CD4-positive, alpha-beta T cell treated with Interleukin-12 subunit alpha and Interleukin-12 subunit beta, for 1 hour (primary cell): ENCODE data around the gene KCNN3.
"Not testable (repeated sequence)": the region's sequence is repeated elsewhere in the genome, so short reads cannot be mapped to it uniquely, and the experiment has no call there.

Experiments
- DNase-seq: peaks from one replicate; pipeline ENCODE4 v3.0.0-alpha.2; 2020

KCNN3 gene

DNA sequence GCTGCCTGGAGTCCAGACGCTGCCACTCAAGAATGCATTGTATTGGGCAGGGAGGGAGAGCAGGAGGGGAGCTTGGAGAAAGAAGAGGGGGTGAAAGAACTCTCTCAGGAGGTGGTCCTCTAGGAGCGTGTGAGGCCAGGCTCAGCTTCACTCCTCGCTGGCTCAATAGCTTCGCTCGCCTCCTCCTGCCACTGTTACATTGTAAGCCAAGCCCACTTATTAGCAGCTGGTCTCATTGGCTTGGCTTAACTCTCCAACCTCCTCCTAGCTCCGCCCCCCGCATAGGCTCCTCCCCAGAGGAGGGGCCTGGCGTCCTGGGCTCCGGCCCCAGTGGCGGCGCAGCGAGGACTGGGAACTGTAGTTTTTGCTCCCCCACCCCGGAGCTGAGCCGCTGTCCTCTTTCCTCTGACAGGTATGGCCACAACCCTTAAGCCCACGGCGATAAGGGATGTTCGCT lies at the start of gene KCNN3:
Gene KCNN3, minus strand, starts transcription at position 167 of the 457 bp plus-strand sequence. CDS start 317 bp downstream, outside the sequence.
- DNase-seq: peak; percentile 87

DNA sequence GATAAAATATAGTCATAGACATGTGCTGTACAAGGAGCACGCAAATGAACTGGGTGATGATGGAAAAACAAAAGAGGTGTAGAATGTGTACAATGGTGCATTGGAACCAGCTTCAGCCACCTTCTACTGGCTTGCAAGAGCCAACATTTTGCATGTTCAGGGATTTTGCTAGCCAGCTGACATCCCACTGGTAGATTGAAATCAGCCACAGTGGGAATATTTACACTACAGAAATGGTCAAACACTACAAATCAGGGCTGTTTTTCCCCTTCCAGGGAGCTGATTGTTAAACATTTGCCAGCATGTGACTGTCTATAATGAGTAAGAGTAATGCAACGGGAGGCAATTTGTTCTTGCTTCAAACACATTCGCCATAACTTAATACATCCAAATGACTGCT lies 43.2 kb upstream of the KCNN3 start:
- no peak for DNase-seq

DNA sequence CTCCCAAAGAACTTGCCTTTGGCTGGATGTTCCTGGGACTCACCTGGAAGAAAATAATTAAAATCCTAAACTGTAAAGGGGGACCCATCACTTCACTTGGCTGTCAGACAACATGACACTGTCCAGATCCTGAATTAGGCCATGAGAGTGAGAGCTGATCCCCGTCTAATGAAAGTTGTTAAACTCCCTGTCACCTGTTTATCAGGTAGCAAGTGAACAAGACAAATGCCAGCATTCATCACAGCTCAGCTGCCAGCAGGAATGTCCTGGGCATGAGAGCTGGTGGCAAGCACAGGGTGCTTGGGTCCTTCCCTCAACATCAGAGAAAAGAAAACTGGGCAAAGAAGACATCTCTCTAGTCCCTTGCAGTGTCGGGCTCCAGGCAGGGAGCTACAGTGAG lies 42.7 kb upstream of the KCNN3 start:
- no peak for DNase-seq

DNA sequence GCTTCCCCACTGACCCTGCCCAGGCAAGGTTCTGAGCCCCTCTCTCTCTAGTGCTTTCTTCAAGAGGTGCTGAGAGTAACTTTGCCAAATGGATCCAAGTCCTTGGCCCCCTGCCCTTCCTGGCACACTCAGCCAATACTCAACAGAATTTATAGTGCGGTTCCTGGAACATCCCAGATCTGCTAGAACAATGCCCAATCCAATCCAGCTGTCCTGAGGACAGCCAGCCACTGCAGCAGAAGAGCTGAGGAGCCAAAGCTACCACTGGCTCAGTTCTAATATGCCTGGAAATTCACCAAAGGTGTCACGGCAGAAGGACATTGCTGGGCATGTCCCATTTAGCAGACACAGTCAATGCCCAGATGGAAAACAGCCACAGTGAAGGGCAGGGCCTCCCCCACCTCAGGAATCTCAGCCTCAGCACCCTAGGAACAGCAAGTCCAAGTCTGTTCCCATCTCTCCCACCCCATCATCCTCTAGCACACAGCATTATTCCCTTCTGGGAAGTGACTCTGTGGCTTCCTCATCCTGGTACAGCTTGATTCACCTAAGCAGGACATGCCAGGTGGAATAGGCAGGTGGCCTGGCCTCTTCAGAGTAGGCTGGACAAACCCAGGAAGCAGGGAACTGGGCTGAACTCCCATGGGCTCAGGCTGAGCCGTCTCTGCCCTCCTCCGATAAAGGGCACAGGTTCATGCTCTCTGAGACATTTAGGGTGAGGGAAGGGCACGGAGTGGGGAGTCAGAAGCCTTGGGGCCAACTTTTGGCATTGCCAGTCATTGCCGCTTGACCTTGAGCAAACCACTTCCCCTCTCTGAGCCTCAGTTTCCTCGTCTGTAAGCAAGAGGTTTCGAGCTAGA lies 41.8 kb upstream of the KCNN3 start:
- no peak for DNase-seq

DNA sequence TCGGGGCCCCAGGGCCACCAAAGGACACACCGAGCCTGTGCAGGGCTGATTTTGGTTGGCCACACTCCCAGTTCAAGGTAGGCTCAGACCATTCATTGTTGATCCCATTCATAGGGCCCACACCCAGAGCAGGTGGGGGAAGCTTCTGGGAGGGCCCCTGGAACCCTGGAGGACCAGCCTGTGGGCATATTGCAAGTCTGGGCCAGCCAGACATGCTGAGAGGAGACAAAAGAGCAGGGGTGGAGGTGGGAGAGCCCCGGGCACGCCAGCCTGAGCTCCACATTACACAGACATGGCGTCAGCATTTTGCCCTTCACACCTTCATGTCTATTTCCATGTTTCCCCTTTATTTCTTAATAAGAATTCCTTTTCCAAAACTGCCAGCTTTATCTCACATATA lies 40.8 kb upstream of the KCNN3 start:
- no peak for DNase-seq

DNA sequence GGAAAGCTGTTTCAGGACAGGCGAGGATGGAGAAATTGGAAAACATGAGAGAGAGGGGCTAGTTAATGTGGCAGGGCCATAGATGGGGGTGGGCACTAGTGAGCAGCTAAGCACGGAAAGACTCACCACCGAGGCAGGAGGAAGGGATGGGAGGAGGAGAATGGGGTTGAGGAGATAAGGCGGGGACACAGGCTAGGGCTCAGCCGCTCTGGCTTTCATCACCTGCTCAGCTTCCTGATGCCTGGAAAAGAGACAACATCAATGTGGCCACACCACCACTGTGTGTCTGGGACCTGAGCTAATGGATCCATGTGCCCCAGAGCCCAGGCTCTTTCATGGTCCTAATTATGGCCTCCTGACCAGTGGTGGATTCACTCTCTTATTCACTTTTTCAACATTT lies 38.9 kb upstream of the KCNN3 start:
- no peak for DNase-seq

DNA sequence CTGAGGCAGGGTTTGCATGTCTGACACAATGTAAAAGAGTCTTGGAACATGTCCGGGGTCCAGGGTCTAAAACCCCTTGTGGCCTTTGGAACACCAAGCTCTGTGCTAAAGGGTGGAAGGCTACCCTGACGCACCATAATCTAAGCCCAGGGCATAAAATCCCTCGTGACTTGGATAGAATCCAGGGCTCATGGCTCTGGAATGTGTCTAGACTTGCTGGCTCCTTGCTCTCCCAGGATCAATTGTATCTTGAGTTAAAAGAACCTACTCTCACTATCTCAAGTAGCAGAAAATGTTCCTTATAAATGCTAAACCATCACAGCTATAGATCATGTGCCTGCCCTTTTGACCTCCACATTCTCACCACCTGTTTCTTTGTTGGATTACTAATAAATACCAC lies 38.0 kb upstream of the KCNN3 start:
- not testable (repeated sequence) for DNase-seq

DNA sequence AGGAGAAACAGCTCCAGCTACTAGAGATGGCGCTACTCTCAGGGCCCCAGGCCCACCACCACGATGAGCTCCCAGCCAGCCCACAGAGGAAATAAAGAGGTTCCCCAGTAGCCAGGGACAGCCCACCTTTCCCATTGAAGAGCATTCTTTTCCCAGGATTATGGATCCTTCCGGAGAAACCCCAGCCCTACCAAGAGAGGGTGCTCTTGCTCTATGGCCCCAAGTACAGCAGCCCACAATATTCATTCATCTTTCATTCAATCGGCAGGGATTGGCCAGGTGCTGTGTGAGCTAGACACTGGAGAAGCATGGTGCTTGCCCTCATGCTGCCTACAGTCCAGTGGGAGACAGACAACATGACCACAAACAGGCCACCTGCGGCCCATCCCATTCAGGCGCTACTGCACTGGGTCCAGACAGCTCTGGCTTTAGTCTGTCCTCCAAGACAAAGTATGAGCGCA lies 36.6 kb upstream of the KCNN3 start:
- DNase-seq: peak; percentile 8

DNA sequence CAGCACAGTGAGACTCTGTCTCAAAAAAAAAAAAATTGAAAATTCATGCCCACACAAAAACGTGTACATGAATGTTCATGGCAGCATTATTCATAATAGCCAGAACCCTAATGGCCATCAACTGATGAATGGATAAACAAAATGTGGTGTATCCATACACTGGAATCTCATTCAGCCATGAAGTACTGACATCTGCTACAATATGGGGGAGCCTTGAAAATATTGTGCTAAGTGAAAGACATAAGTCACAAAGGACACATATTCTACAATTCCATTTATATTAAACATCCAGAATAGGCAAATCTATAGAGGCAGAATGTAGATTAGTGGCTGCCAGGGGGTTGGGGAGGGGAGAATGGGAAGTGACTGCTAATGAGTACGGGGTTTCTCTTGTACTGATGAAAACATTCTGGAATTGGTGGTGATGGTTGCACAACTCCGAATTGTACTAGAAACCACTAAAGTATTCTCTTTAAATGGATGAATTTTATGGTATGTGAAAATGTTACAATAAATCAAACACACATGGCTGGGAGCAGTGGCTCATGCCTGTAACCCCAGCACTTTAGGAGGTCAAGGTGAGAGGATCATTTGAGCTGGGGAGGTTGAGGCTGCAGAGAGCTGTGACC lies 33.0 kb upstream of the KCNN3 start:
- no peak for DNase-seq

DNA sequence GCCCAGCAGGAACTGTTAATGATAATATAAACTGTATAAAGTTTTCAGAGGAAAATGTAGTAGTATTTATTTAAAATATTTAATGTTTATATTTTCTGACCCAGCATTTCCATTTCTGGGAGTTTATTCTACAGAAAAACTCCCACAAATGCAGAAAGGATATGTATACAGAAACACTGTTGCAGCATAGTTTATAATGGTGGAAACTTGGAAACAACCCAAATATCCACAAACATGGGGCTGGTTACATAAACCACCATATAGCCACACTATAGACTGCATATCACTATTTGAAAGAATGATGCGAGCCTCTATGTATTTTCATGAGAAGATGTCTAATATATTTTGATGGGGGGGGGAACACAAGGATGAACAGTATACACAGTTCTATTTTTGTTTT lies 31.5 kb upstream of the KCNN3 start:
- DNase-seq: no peak

DNA sequence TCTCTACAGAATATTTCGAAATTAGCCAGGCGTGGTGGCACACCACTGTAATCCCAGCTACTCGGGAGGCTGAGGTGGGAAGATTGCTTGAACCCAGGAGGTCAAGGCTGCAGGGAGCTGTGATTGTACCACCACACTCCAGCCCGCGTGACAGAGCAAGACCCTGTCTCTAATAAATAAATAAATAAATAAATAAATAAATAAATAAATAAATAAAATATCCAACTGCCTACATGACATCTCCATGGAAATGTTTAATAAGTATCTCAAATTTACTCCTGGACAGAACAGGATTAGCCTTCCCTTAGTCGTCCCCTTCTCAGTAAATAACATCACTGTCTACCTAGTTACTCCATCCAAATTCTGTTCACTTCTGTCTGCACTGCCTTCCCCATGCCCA lies 29.0 kb upstream of the KCNN3 start:
- no peak for DNase-seq

DNA sequence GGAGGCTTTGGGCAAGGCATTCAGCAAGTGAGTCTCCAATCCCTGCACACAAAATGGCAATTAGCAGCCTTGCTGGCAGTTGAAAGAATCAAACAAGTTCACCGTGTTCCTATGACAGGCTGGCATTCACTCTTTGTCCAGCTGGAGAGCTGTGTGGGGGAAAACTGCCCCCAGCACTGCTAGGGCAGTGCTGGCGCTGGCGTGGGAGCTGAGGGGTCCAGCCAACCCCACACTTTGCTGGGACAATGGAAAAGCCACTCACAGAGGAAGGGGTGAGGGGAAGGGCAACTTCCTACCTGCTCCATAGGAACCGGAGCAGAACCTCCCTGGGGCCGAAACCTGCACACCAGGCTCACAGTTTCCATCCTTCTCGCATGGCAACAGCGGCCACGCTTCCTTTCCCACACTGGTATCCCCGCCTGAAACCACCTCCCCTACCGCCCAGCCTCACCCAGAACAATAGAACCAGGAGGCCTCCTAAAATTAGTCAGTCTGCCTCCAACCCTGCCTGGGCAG lies 26.7 kb upstream of the KCNN3 start:
- DNase-seq: no peak

DNA sequence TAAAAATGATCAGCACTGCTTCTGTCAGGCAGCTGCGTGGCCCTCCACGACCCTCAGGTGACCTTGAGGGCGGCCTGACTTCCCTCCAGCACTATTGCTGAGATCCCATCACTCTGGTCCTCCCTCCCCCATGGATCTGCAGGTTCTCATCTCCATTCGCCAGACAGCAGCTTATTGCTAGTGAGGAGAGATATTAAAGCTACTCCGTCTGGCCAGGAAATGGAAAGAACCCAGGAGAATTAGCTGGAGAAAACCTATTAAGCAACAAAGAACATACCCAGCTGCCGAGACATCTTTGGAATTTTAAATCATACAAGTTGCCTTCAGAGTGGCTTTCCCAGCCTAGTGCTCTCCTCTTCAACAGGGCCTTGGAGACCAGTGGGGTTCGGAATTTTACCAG lies 25.7 kb upstream of the KCNN3 start:
- no peak for DNase-seq

DNA sequence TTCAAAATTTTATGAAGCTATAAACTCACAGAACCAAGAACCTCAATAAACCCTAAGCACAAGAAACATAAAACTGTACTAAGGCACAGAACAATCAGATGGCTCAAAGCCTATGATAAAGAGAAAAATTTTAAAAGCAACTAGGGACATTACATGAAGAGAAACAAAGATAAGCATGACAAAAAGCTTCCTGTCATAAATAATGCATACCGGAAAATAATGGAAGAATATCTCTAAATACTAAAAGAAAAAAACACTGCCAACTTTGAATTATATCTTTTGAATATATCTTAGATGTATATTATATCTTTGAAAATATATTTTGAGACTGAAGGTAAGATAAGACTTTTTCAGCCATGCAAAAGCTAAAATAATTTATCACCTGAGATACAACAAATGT lies 21.4 kb upstream of the KCNN3 start:
- no peak for DNase-seq

DNA sequence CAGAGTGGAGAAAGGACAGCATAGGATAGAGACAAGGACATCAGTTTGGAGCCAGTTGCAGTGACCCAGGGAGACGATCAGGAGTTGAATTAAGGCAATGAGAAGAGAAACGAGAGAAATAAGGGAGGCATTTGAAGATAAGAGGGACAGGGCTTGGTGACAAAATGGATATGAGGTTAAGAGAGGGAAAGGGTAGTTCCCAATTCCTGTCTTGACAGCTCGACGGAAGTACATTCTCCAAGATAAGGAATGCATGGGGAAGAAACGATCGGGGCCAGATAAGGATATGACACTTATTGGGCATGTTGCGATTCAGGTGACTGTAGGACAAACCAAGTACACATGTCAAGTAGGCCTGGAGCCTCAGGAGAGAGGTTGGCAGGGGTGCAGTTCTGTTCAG lies 18.7 kb upstream of the KCNN3 start:
- no peak for DNase-seq

DNA sequence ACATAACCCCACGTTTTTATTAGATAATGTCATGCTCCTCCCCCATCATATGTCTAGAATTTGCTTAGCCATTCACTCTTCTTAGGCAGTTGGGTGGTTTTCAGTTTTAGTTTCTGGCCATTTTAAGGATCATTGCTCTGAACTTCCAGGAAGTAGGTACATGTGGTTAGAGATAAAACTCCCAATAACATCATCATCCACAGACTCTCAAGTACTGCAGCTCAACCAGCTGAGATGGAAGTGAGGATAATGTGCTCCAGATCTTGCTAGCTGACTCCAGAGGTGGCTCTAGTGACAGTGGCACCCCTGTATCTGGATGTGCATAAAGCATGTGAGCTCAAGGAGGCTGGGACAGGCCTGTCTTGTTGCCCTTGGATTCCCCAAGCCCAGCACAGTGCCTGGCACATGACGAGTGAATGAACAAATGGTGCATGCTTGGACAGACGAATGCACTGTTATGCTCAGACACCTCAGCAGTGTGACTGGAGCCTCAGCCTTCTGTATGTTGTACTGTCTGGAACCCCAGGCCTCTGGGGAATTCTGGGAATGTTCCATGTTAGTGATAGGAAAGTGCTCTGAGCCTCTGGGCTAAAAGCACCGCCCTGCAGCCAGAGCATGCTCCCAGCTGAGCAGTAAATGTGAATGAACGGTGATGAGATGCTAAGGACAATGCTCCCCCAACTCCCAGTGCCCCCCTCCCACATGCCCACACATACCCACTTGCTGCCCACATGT lies 16.4 kb upstream of the KCNN3 start:
- no peak for DNase-seq

DNA sequence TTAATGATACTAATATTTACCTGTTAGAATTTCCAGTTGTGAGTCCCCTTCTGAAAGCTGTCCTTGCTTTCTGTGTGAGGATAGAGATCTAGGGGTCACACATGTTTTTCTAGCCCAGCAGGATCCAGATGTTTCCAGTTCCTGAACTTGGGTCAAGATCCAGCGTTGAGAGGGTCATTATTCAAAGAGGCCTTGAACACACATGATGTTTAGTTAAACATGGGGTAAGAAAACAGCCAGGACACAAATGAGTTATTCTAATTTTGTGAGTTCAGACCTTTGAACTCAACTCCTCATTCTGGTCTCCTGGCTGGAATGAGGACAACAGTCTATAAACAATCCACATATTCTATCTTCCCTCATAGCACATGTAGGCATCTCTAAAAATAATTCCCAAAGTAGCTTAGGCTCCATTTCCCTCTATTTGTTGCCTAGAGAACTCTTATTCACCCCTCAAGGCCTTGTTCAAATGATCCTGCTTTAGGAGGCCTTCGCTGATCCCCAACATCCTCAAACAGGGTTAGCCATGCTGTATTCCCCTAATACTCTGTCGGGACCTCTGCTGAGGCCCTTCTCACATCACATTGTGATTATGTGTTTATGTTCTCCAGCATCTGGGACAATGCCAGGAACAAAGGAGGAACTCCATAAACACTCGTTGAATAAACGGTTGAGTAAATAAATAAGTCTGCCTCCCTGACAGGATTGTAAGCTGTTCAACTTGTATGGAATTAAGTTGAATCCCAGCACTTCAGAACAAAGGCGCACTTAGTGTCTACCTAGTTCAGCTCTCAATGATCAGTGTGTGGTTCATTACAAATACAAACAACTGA lies 15.0 kb upstream of the KCNN3 start:
- no peak for DNase-seq

DNA sequence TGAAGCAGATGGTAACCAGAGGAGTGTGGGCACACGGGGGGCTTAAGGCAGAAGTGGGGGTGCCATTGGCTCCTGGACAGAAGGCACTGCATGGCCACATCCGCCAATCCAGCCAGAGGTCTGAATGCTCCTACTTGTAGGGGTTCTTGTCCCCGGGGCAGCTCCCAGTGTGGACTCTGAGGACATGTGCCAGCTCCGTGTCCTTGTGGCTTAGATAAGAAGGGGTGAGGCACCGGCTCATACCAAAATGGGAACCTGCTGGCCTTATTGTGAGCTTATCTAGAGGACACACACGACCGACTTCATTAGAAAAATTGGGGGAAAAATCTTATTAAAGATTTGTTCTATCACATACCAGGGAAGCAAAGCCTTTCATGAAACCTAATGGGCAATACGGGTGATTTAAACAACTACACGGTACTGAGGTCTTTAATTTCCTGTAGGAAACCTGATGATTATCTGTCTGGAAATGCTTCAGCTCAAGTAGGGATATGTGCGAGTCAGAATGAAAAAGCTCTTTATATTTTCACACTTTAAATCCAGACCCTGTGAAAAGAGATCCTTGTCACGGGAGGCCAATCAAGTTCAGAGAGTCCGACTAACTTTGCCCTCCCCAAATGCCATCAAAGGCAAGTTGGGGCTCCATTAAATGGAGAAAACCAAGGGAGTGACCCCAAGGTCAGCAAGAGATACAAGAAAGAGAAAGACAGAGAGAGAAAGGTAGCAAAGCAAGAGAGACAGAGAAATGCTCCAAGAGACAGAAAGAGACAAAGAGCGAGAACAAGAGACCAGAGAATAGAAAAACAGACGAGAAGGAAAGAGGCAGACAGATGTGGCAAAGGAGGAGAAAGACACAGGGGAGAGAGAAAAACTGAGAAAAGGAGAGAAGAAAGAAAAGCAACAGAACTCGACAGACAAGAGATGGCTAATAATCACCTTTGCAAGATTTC lies 14.1 kb upstream of the KCNN3 start:
- no peak for DNase-seq

DNA sequence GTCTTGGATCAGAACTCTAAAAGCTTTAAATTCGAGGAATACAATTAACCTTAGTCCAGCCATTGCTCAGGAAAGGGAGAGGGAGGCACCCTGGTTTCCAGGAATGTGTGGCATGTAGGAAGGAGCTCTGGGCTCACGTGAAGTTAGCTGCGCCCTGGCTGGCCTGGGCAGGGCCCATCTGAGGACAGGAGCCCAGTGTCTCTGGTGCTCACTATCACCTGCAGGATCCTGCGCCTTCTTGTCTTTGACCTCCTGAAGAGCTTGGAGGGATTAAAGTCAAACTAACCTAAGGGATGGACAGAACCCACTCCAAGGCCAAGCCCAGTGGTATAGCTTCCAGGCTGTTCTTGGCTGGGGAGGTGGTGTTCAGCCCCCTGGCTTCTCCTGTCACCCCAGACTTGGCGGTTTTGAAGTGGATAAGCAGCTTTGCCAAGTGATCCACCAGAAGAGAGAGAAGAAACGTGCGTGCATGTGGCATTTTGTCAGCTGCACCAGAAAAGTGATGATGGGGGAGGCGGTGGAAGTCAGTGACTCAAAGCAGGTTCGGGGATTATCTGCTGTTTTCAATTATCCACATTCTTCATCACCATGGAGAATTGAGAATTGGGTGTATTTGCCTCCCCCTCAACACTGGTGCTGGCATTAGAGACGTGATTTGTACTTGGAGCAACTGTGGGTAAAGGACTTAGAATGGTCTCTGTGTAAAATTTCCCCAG lies 11.9 kb upstream of the KCNN3 start:
- DNase-seq: no peak

DNA sequence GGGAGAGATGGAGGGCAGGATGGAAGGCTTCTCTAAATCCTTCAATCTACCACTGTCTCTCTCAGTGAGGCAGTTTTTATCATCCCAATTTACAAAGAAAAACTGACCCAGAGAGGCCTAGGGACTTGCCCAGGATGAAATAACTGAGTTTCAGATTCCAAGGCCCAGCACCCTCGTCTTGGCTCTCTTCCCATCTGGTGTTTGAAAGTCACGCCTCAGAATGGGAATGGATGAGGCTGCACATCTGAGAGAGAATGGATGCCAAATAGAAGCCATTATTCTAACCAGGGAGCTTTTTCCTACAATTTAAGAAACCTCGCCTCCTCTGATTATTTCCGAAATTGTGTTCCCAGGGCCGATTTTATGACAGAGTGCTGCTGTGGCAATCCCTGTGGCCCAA lies 10.6 kb upstream of the KCNN3 start:
- DNase-seq: no peak

DNA sequence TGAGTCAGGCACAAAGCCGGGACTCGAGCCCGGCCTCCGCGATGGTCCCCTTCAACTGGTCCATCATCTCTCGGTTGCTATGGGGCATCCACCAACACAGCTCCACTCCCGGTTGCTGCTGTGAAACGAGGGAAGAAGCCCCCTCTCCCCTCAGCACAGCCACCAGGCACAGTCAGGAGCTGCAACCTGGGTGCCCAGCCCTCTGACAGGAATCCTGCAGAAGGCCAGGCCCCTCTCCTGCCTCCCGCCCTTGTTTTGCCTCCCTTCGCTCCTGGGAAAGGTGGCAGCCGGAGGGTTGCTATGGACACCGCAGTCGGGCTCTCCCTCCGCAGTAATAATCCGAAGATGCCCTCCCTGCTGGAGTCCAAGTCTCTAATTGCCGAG lies 8.9 kb upstream of the KCNN3 start:
- DNase-seq: no peak
